Stimulated activated CD4-positive, alpha-beta T cell treated with anti-CD3 and anti-CD28 coated beads, Interleukin-2, amount 100 ng/mL, for 4 hours (primary cell): ENCODE measurements around the gene SIL1.

ENCODE experiments used
- DNase-seq: peaks from one replicate; pipeline ENCODE4 v3.0.0-alpha.2; 2020; ENCODE audit warnings: low read depth

The SIL1 gene

GRCh38 chr5:138955671-138956295, 242.4 kb downstream of the SIL1 start:
- no peak for DNase-seq

- no peak for DNase-seq
Observed at GRCh38 chr5:138955013-138955660, 243.0 kb downstream of the SIL1 start.

- DNase-seq, result no peak
Observed at GRCh38 chr5:138954257-138955012, 243.7 kb downstream of the SIL1 start.

- no peak for DNase-seq
Observed at GRCh38 chr5:138953387-138954256, 244.5 kb downstream of the SIL1 start.

- no peak for DNase-seq
Observed at GRCh38 chr5:138952962-138953361, 245.2 kb downstream of the SIL1 start.

- DNase-seq, result no peak
Observed at GRCh38 chr5:138951986-138952735, 246.0 kb downstream of the SIL1 start.

- no peak for DNase-seq
Observed at GRCh38 chr5:138951091-138951985, 246.8 kb downstream of the SIL1 start.

- no peak for DNase-seq
Observed at GRCh38 chr5:138950421-138951031, 247.6 kb downstream of the SIL1 start.

GRCh38 chr5:138949988-138950387, 248.2 kb downstream of the SIL1 start:
- DNase-seq, result no peak

GRCh38 chr5:138949223-138949574, 249.0 kb downstream of the SIL1 start:
- DNase-seq, result no peak

- no peak for DNase-seq
Observed at GRCh38 chr5:138948471-138949222, 249.5 kb downstream of the SIL1 start.

GRCh38 chr5:138947780-138948179, 250.4 kb downstream of the SIL1 start:
- no peak for DNase-seq

GRCh38 chr5:138946831-138947560, 251.2 kb downstream of the SIL1 start:
- DNase-seq, result no peak

- no peak for DNase-seq
Observed at GRCh38 chr5:138946241-138946623, 251.9 kb downstream of the SIL1 start.

GRCh38 chr5:138945421-138946240, 252.5 kb downstream of the SIL1 start:
- DNase-seq, result no peak

- DNase-seq, result no peak
Observed at GRCh38 chr5:138944527-138945322, 253.4 kb downstream of the SIL1 start.

- DNase-seq, result no peak
Observed at GRCh38 chr5:138943599-138944173, 254.5 kb downstream of the SIL1 start.
